ENCODE results near the gene APC2. TPM values are rescaled to one million over a fixed set of nuclear protein-coding genes. Genes with fewer than 3 reads are reported as not detected.
A peak's percentile ranks its signal among the peaks of the same experiment; 100 is the strongest.

The APC2 gene
- total RNA-seq, 4 donors from 2014 or later, result 0.11 to 1.1 (median 0.23) TPM; not detected in 1

- WGBS, 2 donors, result 88 to 91% methylated on average over 39 to 44 of the region's 45 CpGs
- H3K4me3 ChIP-seq (ENCODE audit: low read depth, poor library complexity, severe bottlenecking), result no peak overlapping the region
- intact Hi-C loops (cut with DNase I; ENCODE audit: low total_unique reads), result no loop called here
- TF ChIP-seq CTCF (IDR thresholded peaks at IDR 0.05) (no peak), POLR2A (IDR thresholded peaks at IDR 0.05) (no peak)
- no peak for DNase-seq (ENCODE audit: low spot score in 2 of 2)
Measured at GRCh38 chr19:1505991-1506881, 56.3 kb downstream of the APC2 start.

GRCh38 chr19:1507192-1507660 is 57.3 kb downstream of the APC2 start:
- TF ChIP-seq POLR2A (IDR thresholded peaks at IDR 0.05), result no peak
- no peak for TF ChIP-seq CTCF (IDR thresholded peaks at IDR 0.05)
- no peak overlapping the region for H3K4me3 ChIP-seq (ENCODE audit: low read depth, poor library complexity, severe bottlenecking)
- WGBS, 2 donors, result 62 to 63% methylated on average over 22 of the region's 23 CpGs
- intact Hi-C loops (cut with DNase I; ENCODE audit: low total_unique reads), result no loop called here
- no peak for DNase-seq (ENCODE audit: low spot score in 2 of 2)

GRCh38 chr19:1507763-1508506 is 58.0 kb downstream of the APC2 start:
- H3K4me3 ChIP-seq (ENCODE audit: low read depth, poor library complexity, severe bottlenecking), result no peak overlapping the region
- WGBS, 2 donors, result 1 to 3% methylated on average over 44 to 46 of the region's 46 CpGs
- peak; percentile 92 to 98 for DNase-seq (ENCODE audit: low spot score in 2 of 2)
- intact Hi-C loops (cut with DNase I; ENCODE audit: low total_unique reads), result no loop called here
- TF ChIP-seq POLR2A (IDR thresholded peaks at IDR 0.05) (no peak), CTCF (IDR thresholded peaks at IDR 0.05) (no peak)

- TF ChIP-seq POLR2A (IDR thresholded peaks at IDR 0.05), result no peak
- TF ChIP-seq CTCF (IDR thresholded peaks at IDR 0.05), result no peak
- DNase-seq (ENCODE audit: low spot score in 2 of 2), result no peak
- no peak overlapping the region for H3K4me3 ChIP-seq (ENCODE audit: low read depth, poor library complexity, severe bottlenecking)
- 34 to 40% methylated on average over 6 to 7 of the region's 12 CpGs for WGBS, 2 donors
- intact Hi-C loops (cut with DNase I; ENCODE audit: low total_unique reads), result no loop called here
Measured at GRCh38 chr19:1508507-1508856, 58.6 kb downstream of the APC2 start.

- no peak for TF ChIP-seq POLR2A (IDR thresholded peaks at IDR 0.05)
- TF ChIP-seq CTCF (IDR thresholded peaks at IDR 0.05), result no peak
- H3K4me3 ChIP-seq (ENCODE audit: low read depth, poor library complexity, severe bottlenecking), result no peak overlapping the region
- WGBS, 2 donors, result 52 to 64% methylated on average over 10 to 11 of the region's 11 CpGs
- intact Hi-C loops (cut with DNase I; ENCODE audit: low total_unique reads), result no loop called here
- no peak for DNase-seq (ENCODE audit: low spot score in 2 of 2)
Measured at GRCh38 chr19:1509602-1510441, 59.9 kb downstream of the APC2 start.

Measured in lower leg skin (tissue), 4 donors.